ENCODE measurements around the gene CDKL1.
"Not testable (repeated sequence)": the region's sequence is repeated elsewhere in the genome, so short reads cannot be mapped to it uniquely, and the experiment has no call there.

The CDKL1 gene

DNA sequence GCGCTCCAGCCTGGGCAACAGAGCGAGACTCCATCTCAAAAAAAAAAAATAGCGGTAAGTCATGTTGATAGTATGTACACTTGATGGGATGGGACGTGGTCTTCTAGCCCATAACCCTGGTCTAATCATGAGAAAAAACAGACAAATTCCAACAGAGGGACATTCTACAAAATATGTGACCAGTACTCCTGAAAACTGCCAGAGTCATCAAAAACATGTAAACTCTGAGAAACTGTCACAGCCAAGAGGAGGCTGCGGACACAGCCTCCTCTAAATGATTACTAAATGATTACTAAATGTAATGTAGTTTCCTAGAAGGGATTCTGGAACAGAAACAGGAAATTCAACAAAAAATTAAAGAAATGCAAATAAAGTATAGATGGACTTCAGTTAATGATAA, 20.9 kb downstream of the CDKL1 start:
- no peak overlapping the region for H3K4me3 ChIP-seq (ENCODE audit: low read depth, low read length)
- DNase-seq, result no peak
- H3K9me3 ChIP-seq, result no peaks in the 10 kb centered on the region
- no peaks in the 10 kb centered on the region for H3K36me3 ChIP-seq
- H3K4me1 ChIP-seq, result no peaks in the 10 kb centered on the region
- TF ChIP-seq, protein P1, sequence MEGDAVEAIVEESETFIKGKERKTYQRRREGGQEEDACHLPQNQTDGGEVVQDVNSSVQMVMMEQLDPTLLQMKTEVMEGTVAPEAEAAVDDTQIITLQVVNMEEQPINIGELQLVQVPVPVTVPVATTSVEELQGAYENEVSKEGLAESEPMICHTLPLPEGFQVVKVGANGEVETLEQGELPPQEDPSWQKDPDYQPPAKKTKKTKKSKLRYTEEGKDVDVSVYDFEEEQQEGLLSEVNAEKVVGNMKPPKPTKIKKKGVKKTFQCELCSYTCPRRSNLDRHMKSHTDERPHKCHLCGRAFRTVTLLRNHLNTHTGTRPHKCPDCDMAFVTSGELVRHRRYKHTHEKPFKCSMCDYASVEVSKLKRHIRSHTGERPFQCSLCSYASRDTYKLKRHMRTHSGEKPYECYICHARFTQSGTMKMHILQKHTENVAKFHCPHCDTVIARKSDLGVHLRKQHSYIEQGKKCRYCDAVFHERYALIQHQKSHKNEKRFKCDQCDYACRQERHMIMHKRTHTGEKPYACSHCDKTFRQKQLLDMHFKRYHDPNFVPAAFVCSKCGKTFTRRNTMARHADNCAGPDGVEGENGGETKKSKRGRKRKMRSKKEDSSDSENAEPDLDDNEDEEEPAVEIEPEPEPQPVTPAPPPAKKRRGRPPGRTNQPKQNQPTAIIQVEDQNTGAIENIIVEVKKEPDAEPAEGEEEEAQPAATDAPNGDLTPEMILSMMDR (IDR thresholded peaks at IDR 0.05; ENCODE audit: low read depth, low read length), result no peak
- H3K27me3 ChIP-seq, result no peaks in the 10 kb centered on the region

DNA sequence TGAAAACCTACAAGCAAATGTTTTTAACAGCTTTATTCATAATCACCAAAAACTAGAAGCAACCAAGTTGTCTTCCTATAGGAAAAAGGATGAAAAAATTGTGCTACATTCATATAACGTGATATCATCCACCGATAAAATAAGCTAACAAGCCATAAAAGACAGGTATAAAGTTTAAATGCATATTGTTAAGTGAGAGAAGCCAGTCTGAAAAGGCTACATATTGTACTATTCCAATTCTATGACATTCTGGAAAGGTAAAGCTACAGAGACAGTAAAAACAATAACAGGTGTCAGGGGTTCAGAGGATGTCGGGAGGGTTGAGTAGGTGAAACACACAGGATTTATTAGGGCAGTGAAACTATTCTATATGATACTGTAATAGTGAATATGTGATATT, 22.7 kb downstream of the CDKL1 start:
- Histone ChIP-seq H3K27me3 (no peaks in the 10 kb centered on the region), H3K4me3 (ENCODE audit: low read depth, low read length) (no peak overlapping the region), H3K36me3 (no peaks in the 10 kb centered on the region), H3K4me1 (no peaks in the 10 kb centered on the region), H3K9me3 (no peaks in the 10 kb centered on the region)
- TF ChIP-seq, protein P1 (IDR thresholded peaks at IDR 0.05; ENCODE audit: low read depth, low read length), result no peak
- DNase-seq, result no peak

DNA sequence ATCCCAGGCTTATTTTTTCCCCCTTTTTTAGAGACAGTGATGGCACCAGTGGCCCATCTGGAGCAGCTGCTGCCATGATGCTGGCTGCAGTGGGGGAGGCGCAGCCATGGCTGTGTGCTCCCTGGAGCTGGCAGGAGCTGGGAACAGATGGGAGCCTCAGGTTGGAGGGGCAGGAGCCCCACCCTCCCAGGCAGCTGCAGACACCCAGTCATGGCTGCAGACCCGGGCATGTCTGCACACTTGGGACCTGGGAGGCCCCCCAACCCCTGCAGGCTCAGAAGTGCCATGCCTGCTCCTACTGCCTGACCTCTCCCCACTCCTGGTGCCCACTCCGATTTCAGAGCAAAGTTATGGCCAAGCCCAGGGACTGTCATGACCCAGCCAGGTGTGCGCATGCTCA, 25.1 kb downstream of the CDKL1 start:
- DNase-seq, result no peak
- Histone ChIP-seq H3K4me1 (no peaks in the 10 kb centered on the region), H3K9me3 (no peaks in the 10 kb centered on the region), H3K27me3 (no peaks in the 10 kb centered on the region), H3K36me3 (no peaks in the 10 kb centered on the region), H3K4me3 (ENCODE audit: low read depth, low read length) (no peak overlapping the region)
- TF ChIP-seq, protein P1 (IDR thresholded peaks at IDR 0.05; ENCODE audit: low read depth, low read length), result no peak

DNA sequence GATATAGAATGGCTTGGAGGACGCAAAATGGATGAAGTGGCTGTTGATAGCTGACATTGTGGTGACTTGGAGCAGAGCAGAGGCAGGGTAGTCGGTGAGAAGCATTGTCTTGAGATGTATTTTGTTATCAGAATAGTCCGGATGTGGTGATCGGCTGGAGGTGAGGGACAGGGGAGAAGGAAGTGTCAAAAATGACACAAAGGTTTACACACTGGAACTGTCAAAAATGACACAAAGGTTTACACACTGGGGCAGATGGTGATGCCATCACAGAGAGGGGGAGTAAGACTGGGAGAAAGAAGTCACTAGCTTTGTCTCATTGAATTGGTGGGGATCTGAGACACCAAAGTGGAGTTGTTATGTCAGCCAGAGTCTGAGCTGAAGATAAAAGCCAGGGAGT, 30.1 kb downstream of the CDKL1 start:
- TF ChIP-seq, protein P1 (IDR thresholded peaks at IDR 0.05; ENCODE audit: low read depth, low read length), result no peak
- H3K36me3 ChIP-seq, result no peaks in the 10 kb centered on the region

DNA sequence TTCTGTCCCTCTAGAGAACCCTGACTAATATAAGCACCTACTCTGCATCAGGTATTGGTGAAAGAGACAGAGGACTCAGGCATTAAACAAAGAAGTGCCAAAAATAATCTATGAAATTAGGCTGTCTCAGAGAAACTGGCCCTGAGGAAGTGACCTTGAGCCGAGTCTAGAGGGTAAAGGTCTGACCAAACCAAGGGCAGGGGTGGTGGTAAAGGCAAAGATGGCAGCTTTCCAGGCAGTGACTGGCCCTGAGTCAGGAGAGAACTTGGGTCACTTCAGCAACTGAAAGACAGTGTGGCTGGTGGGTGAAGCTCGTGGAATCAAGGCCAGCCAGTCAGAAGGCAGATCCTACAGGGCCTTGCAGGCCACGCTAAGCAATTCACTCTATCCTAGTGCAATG, 30.6 kb downstream of the CDKL1 start:
- Histone ChIP-seq H3K4me1 (no peaks in the 10 kb centered on the region), H3K36me3 (no peaks in the 10 kb centered on the region), H3K27me3 (no peaks in the 10 kb centered on the region), H3K4me3 (ENCODE audit: low read depth, low read length) (no peak overlapping the region), H3K9me3 (no peaks in the 10 kb centered on the region)
- TF ChIP-seq, protein P1 (IDR thresholded peaks at IDR 0.05; ENCODE audit: low read depth, low read length), result no peak
- no peak for DNase-seq

More for the DNA sequence above, 30.1 kb downstream of the CDKL1 start:
- H3K9me3 ChIP-seq, result no peaks in the 10 kb centered on the region
- H3K27me3 ChIP-seq, result no peaks in the 10 kb centered on the region
- no peak for DNase-seq
- H3K4me3 ChIP-seq (ENCODE audit: low read depth, low read length), result no peak overlapping the region
- no peaks in the 10 kb centered on the region for H3K4me1 ChIP-seq

DNA sequence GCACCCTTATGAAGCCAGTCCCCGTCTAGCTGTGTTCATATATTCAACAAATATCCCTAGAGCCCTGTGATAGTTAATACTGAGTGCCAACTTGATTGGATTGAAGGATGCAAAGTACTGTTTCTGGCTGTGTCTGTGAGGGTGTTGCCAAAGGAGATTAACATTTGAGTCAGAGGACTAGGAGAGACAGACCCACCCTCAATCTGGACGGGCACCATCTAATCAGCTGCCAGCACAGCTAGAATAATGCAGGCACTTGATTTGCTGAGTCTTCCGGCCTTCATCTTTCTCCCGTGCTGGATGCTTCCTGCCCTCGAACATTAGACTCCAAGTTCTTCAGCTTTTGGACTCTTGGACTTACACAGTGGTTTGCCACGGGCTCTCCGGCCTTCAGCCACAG, 31.1 kb downstream of the CDKL1 start:
- H3K27me3 ChIP-seq; H3K4me1 ChIP-seq; H3K36me3 ChIP-seq; DNase-seq; H3K9me3 ChIP-seq; H3K4me3 ChIP-seq (ENCODE audit: low read depth, low read length): not testable (repeated sequence)

DNA sequence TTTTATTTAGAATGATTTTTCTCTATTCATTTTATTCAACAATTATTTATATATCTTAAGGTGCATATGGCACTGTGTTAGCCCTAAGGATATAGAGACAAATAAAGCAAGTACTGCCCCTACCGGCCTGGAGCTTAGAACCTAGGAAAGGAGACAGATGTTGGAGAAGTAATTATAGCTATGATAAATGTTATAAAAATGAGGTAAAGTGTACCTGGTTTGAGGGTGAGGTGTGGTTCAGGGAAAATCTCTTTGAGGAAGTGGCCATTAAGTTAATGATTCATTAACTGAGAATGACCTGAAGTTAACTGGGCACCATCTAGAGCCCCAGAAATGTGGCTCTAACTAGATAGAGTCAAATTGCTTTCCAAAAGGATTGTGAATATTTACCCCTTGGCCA, 31.9 kb downstream of the CDKL1 start:
- Histone ChIP-seq H3K4me1 (no peaks in the 10 kb centered on the region), H3K9me3 (no peaks in the 10 kb centered on the region), H3K4me3 (ENCODE audit: low read depth, low read length) (no peak overlapping the region), H3K36me3 (no peaks in the 10 kb centered on the region), H3K27me3 (no peaks in the 10 kb centered on the region)
- TF ChIP-seq, protein P1 (IDR thresholded peaks at IDR 0.05; ENCODE audit: low read depth, low read length), result no peak
- DNase-seq, result no peak
